GM12874 (cell line): ENCODE results near the gene TMED10.

Source experiments
- CTCF ChIP-seq: IDR thresholded peaks from 2 replicates; pipeline ENCODE4 v1.5.1; 2011; ENCODE audit warnings: low read depth, mild to moderate bottlenecking, control low read depth, low read length, moderate library complexity; ENCODE audit not compliant: insufficient read depth

The TMED10 gene

GRCh38 chr14:75184492-75184891 lies 8.1 kb upstream of the TMED10 start:
- no peak for TF ChIP-seq CTCF

DNA sequence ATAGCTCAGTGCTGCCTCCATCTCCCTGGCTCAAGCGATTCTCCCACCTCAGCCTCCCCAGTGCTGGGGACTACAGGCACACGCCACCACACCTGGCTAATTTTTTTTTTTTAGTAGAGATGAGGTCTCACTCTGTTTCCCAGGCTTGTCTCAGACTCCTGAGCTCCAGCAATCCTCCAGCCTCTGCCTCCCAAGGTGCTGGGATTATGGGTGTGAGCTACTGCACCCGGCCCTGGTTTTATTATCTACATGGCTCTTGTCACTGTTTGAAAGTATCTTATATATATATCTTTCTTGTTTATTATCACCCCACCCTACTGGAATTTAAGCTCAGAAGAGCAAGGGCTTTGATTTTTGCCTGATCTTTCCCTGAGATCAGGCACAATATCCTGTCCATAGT lies 7.6 kb upstream of the TMED10 start:
- no peak for TF ChIP-seq CTCF

- no peak for TF ChIP-seq CTCF
Measured at GRCh38 chr14:75183225-75183624, 6.8 kb upstream of the TMED10 start.

DNA sequence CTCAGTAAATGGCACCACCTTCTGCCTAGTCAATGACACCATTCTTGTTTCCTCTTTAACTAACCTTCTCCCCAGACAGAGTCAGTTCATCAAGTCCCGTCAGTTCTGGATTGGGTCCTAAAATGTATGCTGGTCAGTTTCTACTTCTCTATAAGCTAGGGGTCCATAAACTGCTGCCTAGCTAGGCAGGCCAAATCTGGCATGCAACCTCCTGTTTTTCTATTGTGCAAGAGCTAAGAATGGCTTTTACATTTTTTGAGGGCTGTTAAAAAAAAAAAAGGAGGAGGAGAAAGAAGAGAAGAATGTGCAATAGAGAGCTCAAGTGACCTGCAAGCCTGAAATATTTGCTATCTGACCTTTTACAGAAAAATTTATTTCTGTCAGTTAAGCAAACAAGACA lies 6.4 kb upstream of the TMED10 start:
- TF ChIP-seq CTCF, result no peak

- no peak for TF ChIP-seq CTCF
Measured at GRCh38 chr14:75181293-75182062, 5.1 kb upstream of the TMED10 start.

GRCh38 chr14:75175677-75176141 lies 703 bp downstream of the TMED10 start:
- TF ChIP-seq CTCF, result no peak

DNA sequence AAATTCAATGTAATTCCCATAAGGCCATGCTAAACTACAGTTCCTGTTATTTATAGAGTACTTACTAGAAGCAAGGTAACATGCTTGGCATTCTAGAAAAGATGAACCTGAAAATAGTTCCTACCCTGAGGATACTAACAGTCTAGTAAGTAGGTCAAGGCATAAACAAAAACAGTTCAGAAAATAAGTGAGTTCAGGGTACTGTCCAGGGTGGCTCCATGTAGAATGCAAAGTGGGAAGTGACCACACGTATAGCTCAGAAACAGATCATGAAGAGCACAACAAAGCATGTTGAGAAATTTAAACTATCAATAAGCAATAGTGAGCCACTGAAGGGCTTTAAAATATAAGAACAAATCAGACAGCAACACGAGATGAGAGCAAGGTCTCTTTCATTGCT lies 2.3 kb downstream of the TMED10 start:
- TF ChIP-seq CTCF, result no peak
